MCF 10A (cell line): ENCODE data around the gene SCUBE2. TPM values are rescaled to one million over a fixed set of nuclear protein-coding genes. Genes with fewer than 3 reads are reported as not detected.

ENCODE experiments used
- BruUV-seq: library from RNA; stranded (reverse); fragments of 400-500 nt; replicated peaks from 2 replicates; lab custom pipeline; 2021; lab: Mats Ljungman, UMichigan
- CTCF ChIA-PET: fragments of 300-600 bp; sonication (Branson Sonifier 250); formaldehyde crosslinking; extraction: SDS; loops from one replicate; lab custom pipeline; 2021; ENCODE audit warnings: antibody characterized with exemption, inconsistent platforms; lab: Yijun Ruan, JAX
- POLR2A ChIA-PET: fragments of 300-600, 350-650 bp; sonication (Branson Sonifier 250); formaldehyde crosslinking; extraction: SDS; loops from one replicate; lab custom pipeline; 2020; ENCODE audit warnings: antibody characterized with exemption, inconsistent platforms; lab: Yijun Ruan, JAX
- DNase-seq: peaks from one replicate; pipeline ENCODE4 v3.0.0-alpha.2; 2018; ENCODE audit not compliant: unreplicated experiment
- H3K27ac Mint-ChIP-seq: one replicate; pipeline ENCODE4 v1.8.0; 2022; ENCODE audit warnings: mild to moderate bottlenecking, low read depth, mixed read lengths; ENCODE audit not compliant: unreplicated experiment
- H3K27me3 Mint-ChIP-seq: one replicate; pipeline ENCODE4 v1.8.0; 2022; ENCODE audit warnings: mixed read lengths; ENCODE audit not compliant: insufficient read depth, unreplicated experiment
- H3K36me3 Mint-ChIP-seq: one replicate; pipeline ENCODE4 v1.8.0; 2022; ENCODE audit warnings: mild to moderate bottlenecking, moderate library complexity, mixed read lengths; ENCODE audit not compliant: insufficient read depth, unreplicated experiment
- H3K4me1 Mint-ChIP-seq: one replicate; pipeline ENCODE4 v1.8.0; 2022; ENCODE audit warnings: mixed read lengths; ENCODE audit not compliant: insufficient read depth, unreplicated experiment
- H3K4me3 Mint-ChIP-seq: one replicate; pipeline ENCODE4 v1.8.0; 2022; ENCODE audit warnings: mild to moderate bottlenecking, moderate library complexity, mixed read lengths; ENCODE audit not compliant: unreplicated experiment
- H3K9me3 Mint-ChIP-seq: one replicate; pipeline ENCODE4 v1.8.0; 2022; ENCODE audit warnings: mixed read lengths; ENCODE audit not compliant: unreplicated experiment
- intact Hi-C: fragments of 100-400 bp; cut with micrococcal nuclease; formaldehyde crosslinking; loops from 2 replicates; pipeline ENCODE4 v1.14.1; 2022
- total RNA-seq: library from RNA; stranded (reverse); gene quantifications from 2 replicates; pipeline ENCODE4 v1.2.3, GENCODE V29; 2022
- TF ChIP-seq, protein P1 (sequence below): fragments of 200-600 bp; IDR thresholded peaks from one replicate; pipeline ENCODE4 v1.8.0; 2022; ENCODE audit warnings: antibody characterized with exemption, mild to moderate bottlenecking; ENCODE audit not compliant: unreplicated experiment

Gene SCUBE2
- total RNA-seq, 1 experiment from 2014 or later: 0.93 TPM

DNA sequence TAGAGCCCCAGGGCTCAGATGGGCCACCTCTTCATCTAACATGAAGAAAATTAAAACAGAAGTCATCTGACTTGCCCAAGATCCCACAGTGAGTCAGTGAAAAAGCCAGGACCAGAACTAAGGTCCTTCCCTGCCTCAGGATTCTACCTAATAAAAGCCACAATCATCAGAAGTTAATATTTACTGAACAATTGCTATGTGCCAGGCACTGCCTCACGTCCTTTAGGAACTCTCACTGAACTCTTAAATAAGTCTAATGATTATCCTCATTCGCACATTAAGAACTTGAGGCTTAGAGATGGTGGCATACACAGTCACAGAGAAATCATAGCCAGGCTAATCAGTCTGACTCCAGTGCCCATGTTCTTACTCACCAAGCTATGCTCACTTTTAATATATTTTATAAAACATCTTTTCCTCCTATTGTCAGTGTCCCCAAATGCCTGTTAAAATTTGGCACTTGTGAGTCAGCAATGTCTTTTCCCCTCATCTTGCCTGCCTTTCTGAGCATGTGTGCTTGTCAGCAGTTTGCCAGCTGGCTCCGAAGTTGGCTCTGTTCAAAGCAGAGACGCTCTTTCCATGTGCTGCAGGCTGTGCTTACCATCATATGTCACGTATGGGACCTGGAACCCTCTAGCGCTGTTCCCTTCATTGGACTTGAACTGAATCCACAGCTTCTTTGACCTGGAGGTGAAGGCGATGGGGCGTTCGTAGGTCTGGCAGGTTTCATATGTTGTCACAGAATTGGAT lies 66.1 kb downstream of the SCUBE2 start:
- Mint-ChIP-seq H3K36me3 (no peaks in the 10 kb centered on the region), H3K27me3 (peaks cover 17% of the 10 kb centered on the region), H3K4me1 (no peaks in the 10 kb centered on the region), H3K4me3 (no peak overlapping the region), H3K27ac (no peak overlapping the region), H3K9me3 (no peaks in the 10 kb centered on the region)
- intact Hi-C loops: no loop called here
- no TSS peak for BruUV-seq
- POLR2A ChIA-PET: interaction anchor here (0.6 to 0.7 kb wide), 2 partner anchors 51 to 336 kb away, joined by 3 read pairs; no protein-coding TSS in a partner anchor
- TF ChIP-seq, protein P1, sequence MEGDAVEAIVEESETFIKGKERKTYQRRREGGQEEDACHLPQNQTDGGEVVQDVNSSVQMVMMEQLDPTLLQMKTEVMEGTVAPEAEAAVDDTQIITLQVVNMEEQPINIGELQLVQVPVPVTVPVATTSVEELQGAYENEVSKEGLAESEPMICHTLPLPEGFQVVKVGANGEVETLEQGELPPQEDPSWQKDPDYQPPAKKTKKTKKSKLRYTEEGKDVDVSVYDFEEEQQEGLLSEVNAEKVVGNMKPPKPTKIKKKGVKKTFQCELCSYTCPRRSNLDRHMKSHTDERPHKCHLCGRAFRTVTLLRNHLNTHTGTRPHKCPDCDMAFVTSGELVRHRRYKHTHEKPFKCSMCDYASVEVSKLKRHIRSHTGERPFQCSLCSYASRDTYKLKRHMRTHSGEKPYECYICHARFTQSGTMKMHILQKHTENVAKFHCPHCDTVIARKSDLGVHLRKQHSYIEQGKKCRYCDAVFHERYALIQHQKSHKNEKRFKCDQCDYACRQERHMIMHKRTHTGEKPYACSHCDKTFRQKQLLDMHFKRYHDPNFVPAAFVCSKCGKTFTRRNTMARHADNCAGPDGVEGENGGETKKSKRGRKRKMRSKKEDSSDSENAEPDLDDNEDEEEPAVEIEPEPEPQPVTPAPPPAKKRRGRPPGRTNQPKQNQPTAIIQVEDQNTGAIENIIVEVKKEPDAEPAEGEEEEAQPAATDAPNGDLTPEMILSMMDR: no peak
- CTCF ChIA-PET: interaction anchor here (0.6 to 3.3 kb wide), 4 partner anchors 9 to 113 kb away, joined by 3 to 30 read pairs (median 8); no protein-coding TSS in a partner anchor
- no peak for DNase-seq

DNA sequence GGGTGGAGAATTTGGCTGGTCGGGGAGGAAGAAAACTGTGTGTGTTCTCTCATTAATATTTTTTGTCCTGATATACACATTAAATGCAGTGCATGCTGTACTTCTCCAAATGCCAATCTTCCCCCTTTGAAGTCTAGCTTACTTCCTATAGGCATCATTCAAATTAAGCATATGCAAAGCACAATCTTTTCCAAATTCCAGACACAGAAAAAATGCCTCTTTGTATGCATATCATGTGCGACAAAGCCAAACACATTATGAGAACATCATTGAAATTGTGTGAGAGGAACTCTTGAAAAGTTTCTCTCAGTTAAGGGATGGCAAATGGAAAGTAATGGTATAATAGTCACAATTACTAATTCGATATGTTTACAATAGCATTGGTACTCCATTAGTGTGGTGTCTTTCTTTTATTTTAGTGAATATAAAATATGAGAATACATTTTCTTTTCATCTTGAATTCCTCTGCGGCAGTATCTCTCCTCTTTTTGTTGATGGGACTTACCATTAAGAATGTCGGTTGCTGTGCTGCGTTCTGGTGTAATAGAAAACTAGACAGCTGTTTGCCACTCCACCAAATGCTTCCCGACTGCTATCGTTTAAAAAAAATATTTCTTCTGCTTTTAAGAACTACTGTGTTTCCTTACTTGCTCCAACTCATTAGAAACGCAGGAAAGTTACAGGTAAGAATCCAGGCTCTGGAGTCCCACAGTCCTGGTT lies 68.3 kb downstream of the SCUBE2 start:
- H3K27ac Mint-ChIP-seq: no peak overlapping the region
- H3K36me3 Mint-ChIP-seq: no peaks in the 10 kb centered on the region
- no peaks in the 10 kb centered on the region for H3K9me3 Mint-ChIP-seq
- H3K4me1 Mint-ChIP-seq: no peaks in the 10 kb centered on the region
- POLR2A ChIA-PET: interaction anchor here (0.7 kb wide), 1 partner anchor 11 kb away, joined by 5 read pairs; no protein-coding TSS in a partner anchor
- no peak overlapping the region for H3K4me3 Mint-ChIP-seq
- TF ChIP-seq, protein P1: no peak
- CTCF ChIA-PET: interaction anchor here (0.9 to 3.6 kb wide), 4 partner anchors 7 to 164 kb away, joined by 3 to 30 read pairs (median 12); no protein-coding TSS in a partner anchor
- intact Hi-C loops: no loop called here
- BruUV-seq: no TSS peak
- peaks cover 17% of the 10 kb centered on the region for H3K27me3 Mint-ChIP-seq
- no peak for DNase-seq

GRCh38 chr11:9020916-9021315 lies 70.5 kb downstream of the SCUBE2 start:
- CTCF ChIA-PET: interaction anchor here (3.6 kb wide), 1 partner anchor 117 kb away, joined by 19 read pairs; no protein-coding TSS in a partner anchor
- no peak overlapping the region for H3K4me3 Mint-ChIP-seq
- no TSS peak for BruUV-seq

More at GRCh38 chr11:9020916-9021315, 70.5 kb downstream of the SCUBE2 start:
- H3K4me1 Mint-ChIP-seq: no peaks in the 10 kb centered on the region
- no peaks in the 10 kb centered on the region for H3K9me3 Mint-ChIP-seq
- POLR2A ChIA-PET: interaction anchor here (0.6 to 1.1 kb wide), 2 partner anchors 14 to 96 kb away, joined by 3 read pairs; no protein-coding TSS in a partner anchor
- no peak overlapping the region for H3K27ac Mint-ChIP-seq
- TF ChIP-seq, protein P1: no peak
- peaks cover 17% of the 10 kb centered on the region for H3K27me3 Mint-ChIP-seq
- H3K36me3 Mint-ChIP-seq: no peaks in the 10 kb centered on the region
- no peak for DNase-seq
- intact Hi-C loops: no loop called here
